HG02610 (cell line): ENCODE measurements around the gene RPH3AL.

ENCODE experiments used
- ATAC-seq: cut with Tn5 transposase; IDR thresholded peaks from one replicate; pipeline ENCODE4 v1.9.1; 2021; ENCODE audit warnings: mild to moderate bottlenecking, moderate library complexity; ENCODE audit not compliant: unreplicated experiment

The RPH3AL gene

GRCh38 chr17:337022-337420 lies 15.6 kb downstream of the RPH3AL start:
- no peak for ATAC-seq

- ATAC-seq = no peak
Measured at GRCh38 chr17:336110-337021, 16.2 kb downstream of the RPH3AL start.

DNA sequence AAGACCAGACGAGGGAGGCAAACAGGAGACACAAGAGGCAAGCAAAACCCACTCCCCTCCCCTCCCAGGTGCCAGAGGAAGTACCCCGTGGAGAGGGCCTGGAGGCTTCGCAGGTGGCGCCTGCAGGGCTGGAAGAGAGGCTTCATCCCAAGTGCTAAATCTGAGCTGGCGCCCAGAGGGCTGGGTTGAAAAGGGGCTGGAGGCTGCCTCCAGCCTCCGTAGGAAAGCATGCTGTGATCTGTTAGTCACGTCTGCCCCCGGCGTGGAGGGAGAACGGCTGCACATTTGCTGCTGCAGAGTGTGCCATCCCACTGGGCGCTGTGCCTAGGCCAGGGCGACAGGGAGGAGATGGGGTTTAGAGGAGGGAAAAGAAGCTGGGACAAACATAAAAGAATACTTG lies 16.9 kb downstream of the RPH3AL start:
- ATAC-seq = no peak

- no peak for ATAC-seq
Measured at GRCh38 chr17:334974-335481, 17.6 kb downstream of the RPH3AL start.

GRCh38 chr17:333626-334396 lies 18.8 kb downstream of the RPH3AL start:
- no peak for ATAC-seq

DNA sequence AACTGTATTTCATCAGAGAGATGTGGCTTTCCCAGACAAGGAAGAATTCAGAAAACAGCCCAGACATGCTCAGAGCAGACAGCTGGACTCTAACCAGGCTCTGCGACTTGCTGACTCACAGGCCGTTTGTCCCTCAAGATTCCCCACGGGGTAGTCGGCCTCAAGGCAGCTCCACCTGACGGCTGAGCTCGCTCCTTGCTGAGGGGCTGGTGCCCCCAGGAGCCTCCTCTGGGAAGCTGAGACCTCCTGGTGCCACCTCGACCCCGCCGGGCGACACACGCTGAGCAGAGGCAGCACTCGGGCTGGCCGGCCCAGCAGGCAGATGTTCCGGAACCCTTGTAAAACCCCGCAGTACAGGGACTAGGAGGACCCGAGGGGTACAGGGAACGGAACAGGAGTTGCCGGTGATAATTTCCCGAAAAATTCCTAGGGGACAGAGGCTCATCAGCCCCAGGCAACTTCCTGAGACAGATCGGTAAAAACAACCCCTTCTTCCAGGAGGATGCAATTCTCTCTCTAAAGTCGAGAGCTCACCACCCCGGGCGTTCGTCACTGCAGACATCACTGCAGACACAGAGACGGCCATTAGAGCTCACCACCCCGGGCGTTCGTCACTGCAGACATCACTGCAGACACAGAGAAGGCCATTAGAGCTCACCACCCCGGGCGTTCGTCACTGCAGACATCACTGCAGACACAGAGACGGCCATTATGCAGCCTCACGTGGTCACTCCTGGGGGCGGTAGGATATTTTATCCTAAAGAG lies 19.9 kb downstream of the RPH3AL start:
- ATAC-seq = no peak

GRCh38 chr17:332023-332422 lies 20.6 kb downstream of the RPH3AL start:
- ATAC-seq = no peak

- ATAC-seq = no peak
Measured at GRCh38 chr17:330993-331701, 21.5 kb downstream of the RPH3AL start.

DNA sequence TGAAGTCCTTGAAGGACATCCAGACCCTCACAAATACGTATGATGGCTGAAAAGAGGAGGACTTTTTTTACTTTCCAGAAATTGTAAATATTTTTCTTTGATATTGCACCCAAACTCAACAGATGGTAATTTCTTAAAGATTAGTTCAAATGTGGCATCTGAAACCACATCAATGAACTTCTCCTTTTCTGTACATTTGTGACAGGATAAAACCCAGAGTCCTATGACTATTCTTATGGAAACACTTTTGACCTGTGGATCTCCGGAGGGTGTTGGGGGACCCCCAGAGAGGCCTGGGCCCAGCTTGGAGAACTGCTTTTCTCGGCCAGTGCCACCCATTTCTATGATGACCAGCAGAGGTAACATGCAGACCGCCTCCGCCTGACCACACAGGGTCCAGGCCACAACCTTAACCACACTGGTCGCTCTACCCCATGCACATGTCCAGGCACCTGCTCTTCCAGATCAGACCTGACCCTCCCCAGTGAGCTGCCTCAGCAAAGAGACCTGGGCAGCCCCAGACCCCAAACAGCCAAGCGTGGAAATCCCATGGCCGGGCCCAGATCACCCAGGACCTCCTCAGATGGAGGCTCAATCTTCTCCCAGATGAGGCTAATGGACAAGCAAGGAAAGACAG lies 22.7 kb downstream of the RPH3AL start:
- ATAC-seq = no peak

- ATAC-seq = no peak
Measured at GRCh38 chr17:327971-328370, 24.6 kb downstream of the RPH3AL start.

- no peak for ATAC-seq
Measured at GRCh38 chr17:327296-327695, 25.3 kb downstream of the RPH3AL start.

DNA sequence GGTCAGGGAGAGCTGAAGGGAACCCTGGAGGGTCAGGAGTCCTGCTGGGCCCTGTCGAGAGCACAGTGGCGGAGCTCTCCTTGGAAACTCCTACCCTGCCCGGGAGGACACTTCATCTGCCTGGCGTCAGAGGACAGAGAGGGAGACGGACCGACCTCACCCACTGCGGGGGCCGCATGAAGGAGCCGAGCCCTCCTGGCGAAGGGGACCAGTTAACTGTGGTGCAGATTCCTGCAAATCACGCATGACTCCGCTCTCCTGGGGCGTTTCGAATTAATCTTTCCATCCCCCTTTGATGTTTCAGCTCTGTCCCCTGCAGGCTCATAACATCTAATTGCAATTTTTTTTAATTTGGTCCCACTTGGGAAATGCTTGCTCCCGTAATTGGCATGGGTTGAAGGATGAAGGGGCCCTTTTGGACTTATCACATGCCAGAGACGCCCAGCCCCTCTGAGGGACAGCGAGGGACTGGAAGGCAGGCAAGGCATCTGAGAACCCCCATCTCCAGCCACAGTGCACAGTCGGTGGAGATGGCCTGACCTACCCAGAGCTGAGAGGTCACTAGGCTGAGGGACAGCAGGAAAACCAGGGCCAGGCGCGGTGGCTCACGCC lies 26.5 kb downstream of the RPH3AL start:
- ATAC-seq = no peak

DNA sequence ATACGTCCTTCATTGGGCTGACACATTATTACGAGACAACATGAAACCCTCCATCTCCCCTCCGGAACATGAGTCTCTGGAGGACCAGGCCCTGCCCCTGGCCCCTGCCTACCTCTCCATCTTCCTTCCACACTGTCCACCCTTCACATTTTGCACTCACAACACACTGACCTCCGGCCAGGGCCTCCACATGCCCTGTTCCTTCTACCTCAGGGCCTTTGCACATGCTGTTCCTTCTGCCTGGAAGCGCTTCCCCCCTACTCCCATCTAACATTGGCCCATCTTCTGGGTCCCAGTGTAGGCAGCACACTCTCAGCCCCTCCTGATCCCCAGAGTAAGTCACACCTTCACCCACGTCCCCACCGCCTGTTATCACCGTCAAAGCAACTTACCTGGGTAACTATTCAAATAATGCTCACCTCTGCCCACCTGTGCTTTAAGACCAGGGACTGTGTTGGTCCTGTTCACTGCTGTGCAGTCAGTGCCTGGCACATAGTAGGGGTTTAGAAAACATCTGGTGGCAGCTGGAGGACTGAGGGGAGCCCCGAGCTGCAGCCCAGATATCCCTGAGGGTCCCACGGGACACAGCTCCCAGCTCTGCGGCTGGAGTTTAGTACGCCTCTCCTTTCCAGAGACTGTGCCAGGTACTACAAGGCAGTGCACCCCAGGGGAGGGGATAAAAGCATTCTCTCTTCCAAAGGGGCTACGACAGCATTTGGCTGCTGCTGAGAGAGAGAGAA lies 27.2 kb downstream of the RPH3AL start:
- ATAC-seq = no peak

GRCh38 chr17:323721-324571 lies 28.7 kb downstream of the RPH3AL start:
- no peak for ATAC-seq

DNA sequence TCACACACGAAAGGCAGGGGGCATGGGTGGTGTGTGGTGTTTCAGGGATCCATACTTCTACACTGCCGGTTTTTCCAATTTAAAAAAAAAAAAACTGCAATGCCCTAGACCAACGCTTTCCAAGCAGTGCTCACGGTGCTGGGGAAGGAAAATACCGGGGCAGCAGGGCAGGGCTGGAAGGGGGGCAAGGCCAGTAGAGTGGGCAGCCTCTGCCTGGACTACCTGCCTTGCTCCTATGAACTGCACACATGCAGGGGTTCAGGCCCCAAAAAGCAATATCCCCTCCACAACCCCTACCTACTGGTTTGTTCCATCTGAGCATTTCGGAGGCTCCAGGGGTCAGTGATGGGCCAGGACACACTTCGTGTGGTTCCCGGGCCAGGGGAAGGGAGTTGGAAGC lies 29.4 kb downstream of the RPH3AL start:
- ATAC-seq = no peak

DNA sequence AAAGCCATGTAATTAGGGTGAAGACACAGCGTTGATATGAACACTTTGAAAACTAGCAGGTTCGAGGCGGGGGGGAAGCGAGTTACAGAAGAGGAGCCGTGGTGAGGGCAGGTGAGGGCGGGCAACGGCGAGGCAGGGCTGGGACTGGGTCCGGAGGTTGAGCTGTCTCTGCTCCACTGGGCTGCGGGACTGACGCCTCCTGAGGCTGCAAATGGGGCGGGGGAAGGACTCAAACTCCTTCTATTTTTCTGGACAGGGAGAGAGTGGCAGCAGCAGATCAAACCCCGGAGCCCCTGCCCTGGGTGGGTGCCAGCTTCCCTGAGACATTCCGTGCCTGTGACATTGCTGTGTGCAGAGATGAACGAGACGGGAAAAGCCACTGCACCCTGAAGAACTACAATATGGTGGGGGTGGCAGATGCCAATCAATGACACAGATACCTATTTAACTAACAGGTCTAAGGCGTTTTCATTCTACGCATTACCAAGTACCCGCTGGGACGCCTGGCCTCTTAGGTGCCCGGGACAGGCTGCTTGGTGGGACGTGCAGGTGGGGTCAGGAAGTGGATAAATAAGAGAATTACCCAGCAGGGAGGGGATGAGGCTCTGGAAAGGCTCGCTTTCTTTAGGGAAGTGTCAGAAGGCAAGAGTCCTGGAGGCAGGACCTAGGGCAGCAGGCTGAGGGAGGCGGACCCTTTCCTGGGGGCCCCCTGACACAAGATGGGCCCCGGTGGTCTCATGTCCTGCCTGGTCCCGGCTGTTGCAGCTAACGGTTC lies 30.4 kb downstream of the RPH3AL start:
- ATAC-seq = no peak

GRCh38 chr17:321386-321941 lies 31.1 kb downstream of the RPH3AL start:
- ATAC-seq = no peak
